Putamen (tissue), 1 donor: ENCODE results near the gene KDM3B.

ENCODE experiments used
- DNase-seq: peaks from one replicate; pipeline ENCODE4 v3.0.0-alpha.2; 2016; ENCODE audit warnings: low spot score

The KDM3B gene

GRCh38 chr5:138448481-138449398 lies 96.3 kb downstream of the KDM3B start:
- no peak for DNase-seq

GRCh38 chr5:138449501-138450239 lies 97.2 kb downstream of the KDM3B start:
- peak; percentile 76 for DNase-seq

- DNase-seq, result no peak
These were observed 98.5 kb downstream of the KDM3B start for GRCh38 chr5:138450971-138451370.

- DNase-seq, result no peak
These were observed 100.2 kb downstream of the KDM3B start for GRCh38 chr5:138452720-138453119.

GRCh38 chr5:138453590-138453989 lies 101.1 kb downstream of the KDM3B start:
- DNase-seq, result no peak

- DNase-seq, result no peak
These were observed 101.6 kb downstream of the KDM3B start for GRCh38 chr5:138454121-138454520.

GRCh38 chr5:138455232-138455930 lies 102.9 kb downstream of the KDM3B start:
- DNase-seq, result no peak

GRCh38 chr5:138457531-138458275 lies 105.2 kb downstream of the KDM3B start:
- DNase-seq, result no peak

- no peak for DNase-seq
These were observed 105.9 kb downstream of the KDM3B start for GRCh38 chr5:138458384-138458783.

GRCh38 chr5:138458856-138459255 lies 106.4 kb downstream of the KDM3B start:
- no peak for DNase-seq

GRCh38 chr5:138459311-138459933 lies 106.9 kb downstream of the KDM3B start:
- DNase-seq, result no peak

GRCh38 chr5:138460032-138460693 lies 107.7 kb downstream of the KDM3B start:
- no peak for DNase-seq

GRCh38 chr5:138461343-138462125 lies 109.0 kb downstream of the KDM3B start:
- no peak for DNase-seq

- no peak for DNase-seq
These were observed 111.0 kb downstream of the KDM3B start for GRCh38 chr5:138463419-138464007.

- peak; percentile 95 for DNase-seq
These were observed 111.5 kb downstream of the KDM3B start for GRCh38 chr5:138464008-138464387.

- peak; percentile 99 for DNase-seq
These were observed 112.1 kb downstream of the KDM3B start for GRCh38 chr5:138464388-138465260.

GRCh38 chr5:138465261-138466124 lies 113.0 kb downstream of the KDM3B start, which contains the start of gene EGR1:
TSS of gene EGR1 (plus strand) at chr5:138465479. CDS start at chr5:138465762, 283 bp downstream.
- peak; percentile 97 for DNase-seq
